OCI-LY3 (cell line): Measurements from ENCODE around the gene HOTAIR.

ENCODE experiments used
- H2AFZ ChIP-seq: fragments of 200-600, 300-600 bp; shearing (Covaris generic); 2 replicates; pipeline ENCODE4 v1.6.0; 2014; ENCODE audit warnings: antibody characterized with exemption, low read depth, low read length
- H3K27ac ChIP-seq: fragments of 200-600, 300-600 bp; sonication (generic); 2 replicates; pipeline ENCODE4 v1.5.1; 2014; ENCODE audit warnings: mild to moderate bottlenecking, low read length, moderate library complexity, mixed read lengths
- H3K27me3 ChIP-seq: fragments of 200-600, 300-600 bp; sonication (generic); 2 replicates; pipeline ENCODE4 v1.6.1; 2014; ENCODE audit warnings: low read depth, low read length, mixed read lengths
- H3K36me3 ChIP-seq: fragments of 200-600, 300-600 bp; sonication (generic); replicated peaks from 2 replicates; pipeline ENCODE3; 2014; ENCODE audit warnings: low read depth, low read length, mixed read lengths
- H3K4me1 ChIP-seq: fragments of 300-600, 200-600 bp; sonication (generic); 2 replicates; pipeline ENCODE4 v1.6.1; 2014; ENCODE audit warnings: low read length, mixed read lengths
- H3K4me2 ChIP-seq: fragments of 200-600, 300-600 bp; sonication (generic); 2 replicates; pipeline ENCODE4 v1.6.1; 2014; ENCODE audit warnings: low read length, mixed read lengths
- H3K4me3 ChIP-seq: fragments of 300-600, 200-600 bp; sonication (generic); 2 replicates; pipeline ENCODE4 v1.5.1; 2014; ENCODE audit warnings: antibody characterized with exemption, mild to moderate bottlenecking, low read length, moderate library complexity
- H3K79me2 ChIP-seq: fragments of 300-600, 200-600 bp; shearing (Covaris generic); 2 replicates; pipeline ENCODE4 v1.6.1; 2014; ENCODE audit warnings: mild to moderate bottlenecking, low read length, mixed read lengths
- H3K9ac ChIP-seq: fragments of 300-600, 200-600 bp; shearing (Covaris generic); 2 replicates; pipeline ENCODE4 v1.6.0; 2014; ENCODE audit warnings: mild to moderate bottlenecking, low read length, moderate library complexity
- H3K9me3 ChIP-seq: fragments of 200-600, 300-600 bp; shearing (Covaris generic); 2 replicates; pipeline ENCODE4 v1.6.1; 2014; ENCODE audit warnings: low read length, mixed read lengths; ENCODE audit not compliant: insufficient read depth
- H4K20me1 ChIP-seq: fragments of 200-600, 300-600 bp; sonication (generic); 2 replicates; pipeline ENCODE4 v1.6.1; 2016; ENCODE audit warnings: low read length, mixed read lengths; ENCODE audit not compliant: insufficient read depth
- CTCF ChIP-seq: fragments of 200-600, 300-600 bp; sonication (generic); IDR thresholded peaks from 2 replicates; pipeline ENCODE4 v1.5.1; 2014; ENCODE audit warnings: antibody characterized with exemption, low read length, low read depth
- EZH2phosphoT487 ChIP-seq: fragments of 200-600 bp; shearing (Covaris generic); IDR thresholded peaks from 2 replicates; pipeline ENCODE4 v1.6.1; 2018; ENCODE audit warnings: antibody characterized with exemption, mixed run types, low read depth

Gene HOTAIR

GRCh38 chr12:53969588-53970259 is 5.0 kb downstream of the HOTAIR start:
- no peak overlapping the region for H3K4me2 ChIP-seq
- H3K4me1 ChIP-seq = no peaks in the 10 kb centered on the region; the same call in 1 of the 2 replicates
- H3K9ac ChIP-seq = no peak overlapping the region
- H2AFZ ChIP-seq = no peak overlapping the region
- no peaks in the 10 kb centered on the region for H3K36me3 ChIP-seq
- H3K4me3 ChIP-seq = no peak overlapping the region
- no peaks in the 10 kb centered on the region for H3K79me2 ChIP-seq
- H4K20me1 ChIP-seq = no peaks in the 10 kb centered on the region
- peaks cover 25% of the 10 kb centered on the region for H3K27me3 ChIP-seq
- H3K9me3 ChIP-seq = no peaks in the 10 kb centered on the region
- no peak for TF ChIP-seq EZH2phosphoT487
- no peak for TF ChIP-seq CTCF
- no peak overlapping the region for H3K27ac ChIP-seq

- peaks cover 28% of the 10 kb centered on the region for H3K27me3 ChIP-seq
- no peak overlapping the region for H2AFZ ChIP-seq
- no peak overlapping the region for H3K27ac ChIP-seq
- H4K20me1 ChIP-seq = no peaks in the 10 kb centered on the region
- no peak overlapping the region for H3K4me3 ChIP-seq
- peaks cover 3% of the 10 kb centered on the region; the same call in 1 of the 2 replicates for H3K4me1 ChIP-seq
- H3K79me2 ChIP-seq = no peaks in the 10 kb centered on the region
- H3K36me3 ChIP-seq = no peaks in the 10 kb centered on the region
- no peaks in the 10 kb centered on the region for H3K9me3 ChIP-seq
- no peak overlapping the region for H3K9ac ChIP-seq
- TF ChIP-seq CTCF (no peak), EZH2phosphoT487 (no peak)
- H3K4me2 ChIP-seq = no peak overlapping the region
Observed at GRCh38 chr12:53968214-53969127, 6.3 kb downstream of the HOTAIR start.

DNA sequence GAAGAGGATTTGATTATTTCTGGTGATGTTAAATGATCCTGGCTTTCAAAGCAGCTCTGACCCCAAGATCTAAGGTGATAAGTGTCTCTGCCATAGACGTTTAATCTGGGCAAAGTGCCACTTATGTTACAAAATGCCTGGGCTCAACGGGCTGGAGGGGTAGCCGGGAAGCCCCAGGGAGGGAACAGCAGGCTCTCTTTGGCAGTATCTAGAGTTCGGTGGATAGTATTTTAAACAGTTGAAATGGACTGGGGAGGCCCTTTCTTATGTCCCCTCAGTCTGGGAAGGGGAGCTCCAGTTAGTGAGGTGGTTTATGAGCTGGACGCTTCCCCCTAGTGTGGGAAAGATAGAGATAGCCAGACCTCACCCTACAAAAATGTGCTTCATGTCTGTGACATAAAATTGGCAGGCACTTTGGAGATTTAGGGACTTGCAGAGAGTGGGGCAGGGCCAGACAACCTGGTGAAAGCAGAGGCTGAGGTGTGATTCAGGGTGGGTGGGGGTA is 7.3 kb downstream of the HOTAIR start:
- Histone ChIP-seq H3K4me2 (no peak overlapping the region), H3K79me2 (no peaks in the 10 kb centered on the region), H4K20me1 (no peaks in the 10 kb centered on the region), H3K36me3 (no peaks in the 10 kb centered on the region), H3K9me3 (no peaks in the 10 kb centered on the region), H3K27me3 (peaks cover 28% of the 10 kb centered on the region), H3K4me3 (no peak overlapping the region), H2AFZ (no peak overlapping the region), H3K9ac (no peak overlapping the region), H3K27ac (no peak overlapping the region), H3K4me1 (peaks cover 3% of the 10 kb centered on the region; the same call in 1 of the 2 replicates)
- TF ChIP-seq EZH2phosphoT487 (no peak), CTCF (no peak)
